Activated T-cell treated with anti-CD3 and anti-CD28 coated beads, Interleukin-2, amount 50 U/mL, for 72 hours (primary cell): ENCODE data around the gene TSPEAR. TPM values are rescaled to one million over a fixed set of nuclear protein-coding genes. Genes with fewer than 3 reads are reported as not detected.
A peak's percentile ranks its signal among the peaks of the same experiment; 100 is the strongest.
"Not testable (repeated sequence)": the region's sequence is repeated elsewhere in the genome, so short reads cannot be mapped to it uniquely, and the experiment has no call there.

Experiments
- ATAC-seq, 2 donors: fragments of 150-1000 bp; cut with Tn5 transposase; replicated peaks in 1 of 2; 2 replicates each; pipeline ENCODE4 v1.10.0; 2021; ENCODE audit warnings: moderate library complexity in 2 of 2, mild to moderate bottlenecking in 1 of 2
- DNase-seq, 2 donors: peaks; one replicate each; pipeline ENCODE4 v3.0.0; 2021 to 2022; ENCODE audit warnings: mixed read lengths in 1 of 2
- H3K27ac Mint-ChIP-seq: one replicate; pipeline ENCODE4 v1.8.0; 2022; ENCODE audit warnings: mild to moderate bottlenecking, moderate library complexity, mixed read lengths
- H3K27me3 Mint-ChIP-seq: one replicate; pipeline ENCODE4 v1.8.0; 2022; ENCODE audit warnings: low read depth, mixed read lengths
- H3K36me3 Mint-ChIP-seq, 2 donors: one replicate each; pipeline ENCODE4 v1.8.0; 2022; ENCODE audit warnings: mixed read lengths in 2 of 2, mild to moderate bottlenecking in 1 of 2; ENCODE audit not compliant: insufficient read depth in 2 of 2
- H3K4me1 Mint-ChIP-seq: one replicate; pipeline ENCODE4 v1.8.0; 2022; ENCODE audit warnings: low read depth, mixed read lengths
- H3K4me3 Mint-ChIP-seq, 2 donors: one replicate each; pipeline ENCODE4 v1.8.0; 2022; ENCODE audit warnings: mild to moderate bottlenecking in 2 of 2, mixed read lengths in 2 of 2, moderate library complexity in 2 of 2
- H3K9me3 Mint-ChIP-seq, 2 donors: one replicate each; pipeline ENCODE4 v1.8.0; 2022; ENCODE audit warnings: mixed read lengths in 2 of 2
- total RNA-seq, 2 donors: library from RNA; stranded (reverse); gene quantifications; one replicate each; pipeline ENCODE4 v1.2.3, GENCODE V29; 2022

The TSPEAR gene
- total RNA-seq, 2 donors from 2014 or later, result not detected

DNA sequence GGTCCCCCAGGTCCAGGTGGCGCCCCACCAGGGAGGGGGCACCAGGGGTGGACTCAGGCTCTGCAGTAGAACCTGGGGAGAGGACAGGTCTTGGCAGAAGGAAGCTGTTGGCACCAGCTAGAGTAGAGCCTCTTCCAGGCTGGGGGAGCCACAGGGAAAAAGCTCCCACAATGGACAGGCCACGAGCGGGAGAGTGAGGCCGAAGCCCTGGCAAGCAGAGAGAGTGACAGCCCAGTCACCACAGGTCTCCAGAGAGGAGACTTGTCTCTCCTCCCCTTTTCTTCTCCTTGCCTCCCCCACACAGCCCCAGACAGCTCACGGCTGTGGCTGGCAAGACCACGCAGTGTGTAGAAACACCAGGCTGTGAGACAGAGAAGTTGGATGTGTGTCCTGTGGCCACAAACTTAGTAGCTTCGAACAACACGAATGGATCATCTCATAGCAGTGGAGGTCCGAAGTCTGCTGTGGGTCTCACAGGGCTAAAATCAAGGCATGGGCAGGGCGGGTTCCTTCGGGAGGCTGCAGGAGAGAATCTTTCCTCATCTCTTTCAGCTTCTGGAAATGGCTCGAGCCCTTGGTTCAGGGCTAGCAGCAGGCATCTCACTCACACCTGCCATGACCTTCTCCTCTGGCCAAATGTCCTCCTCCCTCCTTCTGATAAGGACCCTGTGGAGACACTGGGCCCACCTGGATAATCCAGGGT lies 60.2 kb downstream of the TSPEAR start:
- H3K27ac Mint-ChIP-seq, result peak overlapping the region; percentile 19
- no peaks in the 10 kb centered on the region for H3K27me3 Mint-ChIP-seq
- H3K36me3 Mint-ChIP-seq, result peaks cover 8 to 13% of the 10 kb centered on the region in 2 donors
- peaks cover 0 to 4% of the 10 kb centered on the region in 2 donors for H3K9me3 Mint-ChIP-seq
- ATAC-seq (no peak), DNase-seq (no peak)
- H3K4me1 Mint-ChIP-seq, result peaks cover 16% of the 10 kb centered on the region
- H3K4me3 Mint-ChIP-seq, result no peak overlapping the region

DNA sequence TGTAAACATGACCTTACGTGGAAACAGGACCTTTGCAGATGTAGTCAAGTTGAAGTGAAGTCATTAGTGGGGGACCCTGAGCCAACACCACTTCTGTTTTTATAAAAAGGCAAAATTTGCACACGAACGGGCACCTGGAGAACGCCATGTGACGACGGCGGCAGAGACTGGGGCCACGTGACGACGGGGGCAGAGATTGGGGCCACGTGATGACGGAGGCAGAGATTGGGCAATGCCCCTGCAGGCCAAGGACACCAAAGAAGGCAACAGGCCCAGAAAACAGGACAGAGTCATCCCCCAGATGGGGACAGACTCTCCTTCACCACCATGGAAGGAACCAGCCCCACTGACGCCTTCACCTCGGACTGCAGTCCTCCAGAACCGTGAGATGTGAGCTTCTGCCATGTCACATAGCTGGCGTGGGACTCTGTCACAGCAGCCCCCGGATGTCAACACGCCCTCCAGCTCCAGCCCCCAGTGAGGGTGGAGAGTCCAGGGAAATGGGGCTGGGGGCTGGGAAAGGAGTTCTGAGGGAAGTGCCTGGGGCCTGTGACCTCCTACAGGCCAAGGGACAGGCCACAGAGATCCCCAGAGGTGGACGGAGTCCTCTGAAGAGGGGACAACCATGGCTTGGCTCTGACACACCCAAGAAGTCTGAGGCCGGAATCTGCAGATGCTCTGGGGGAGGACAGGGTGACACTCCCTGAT lies 61.0 kb downstream of the TSPEAR start:
- Mint-ChIP-seq H3K27me3 (no peaks in the 10 kb centered on the region), H3K4me3 (no peak overlapping the region), H3K36me3 (peaks cover 7 to 11% of the 10 kb centered on the region in 2 donors), H3K4me1 (peaks cover 16% of the 10 kb centered on the region), H3K27ac (no peak overlapping the region), H3K9me3 (peaks cover 0 to 2% of the 10 kb centered on the region in 2 donors)
- no peak for ATAC-seq
- DNase-seq, result no peak

DNA sequence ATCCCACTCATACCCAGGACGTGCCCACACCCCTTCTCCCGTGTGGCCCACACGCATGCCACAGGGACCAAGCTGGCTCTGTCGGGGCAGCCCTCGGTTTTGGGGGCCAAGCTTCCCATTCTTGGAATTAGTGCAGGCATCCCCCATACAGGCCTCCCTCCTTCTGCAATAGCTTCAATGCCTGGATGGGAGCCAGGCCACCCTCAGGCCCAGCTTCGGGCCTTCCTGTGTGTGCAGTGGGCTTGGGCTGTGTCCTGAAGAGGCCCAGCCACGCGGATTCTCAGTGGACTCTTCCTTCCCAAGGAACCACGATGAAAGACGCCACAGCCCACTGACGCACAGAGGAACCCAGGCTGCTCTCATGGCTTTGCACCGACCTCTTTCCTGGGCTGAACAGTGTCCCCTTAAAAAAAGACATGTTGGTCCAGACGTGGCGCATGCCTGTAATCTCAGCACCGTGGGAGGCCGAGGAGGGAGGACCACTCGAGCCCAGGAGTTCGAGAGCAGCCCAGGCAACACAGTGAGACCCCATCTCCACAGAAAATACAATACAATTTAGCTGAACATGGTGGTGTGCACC lies 61.8 kb downstream of the TSPEAR start:
- peaks cover 2% of the 10 kb centered on the region in 2 donors for H3K9me3 Mint-ChIP-seq
- peaks cover 9 to 14% of the 10 kb centered on the region in 2 donors for H3K36me3 Mint-ChIP-seq
- H3K4me1 Mint-ChIP-seq, result peaks cover 10% of the 10 kb centered on the region
- no peak for ATAC-seq
- H3K4me3 Mint-ChIP-seq, result no peak overlapping the region
- DNase-seq, result no peak
- no peak overlapping the region for H3K27ac Mint-ChIP-seq
- H3K27me3 Mint-ChIP-seq, result no peaks in the 10 kb centered on the region

DNA sequence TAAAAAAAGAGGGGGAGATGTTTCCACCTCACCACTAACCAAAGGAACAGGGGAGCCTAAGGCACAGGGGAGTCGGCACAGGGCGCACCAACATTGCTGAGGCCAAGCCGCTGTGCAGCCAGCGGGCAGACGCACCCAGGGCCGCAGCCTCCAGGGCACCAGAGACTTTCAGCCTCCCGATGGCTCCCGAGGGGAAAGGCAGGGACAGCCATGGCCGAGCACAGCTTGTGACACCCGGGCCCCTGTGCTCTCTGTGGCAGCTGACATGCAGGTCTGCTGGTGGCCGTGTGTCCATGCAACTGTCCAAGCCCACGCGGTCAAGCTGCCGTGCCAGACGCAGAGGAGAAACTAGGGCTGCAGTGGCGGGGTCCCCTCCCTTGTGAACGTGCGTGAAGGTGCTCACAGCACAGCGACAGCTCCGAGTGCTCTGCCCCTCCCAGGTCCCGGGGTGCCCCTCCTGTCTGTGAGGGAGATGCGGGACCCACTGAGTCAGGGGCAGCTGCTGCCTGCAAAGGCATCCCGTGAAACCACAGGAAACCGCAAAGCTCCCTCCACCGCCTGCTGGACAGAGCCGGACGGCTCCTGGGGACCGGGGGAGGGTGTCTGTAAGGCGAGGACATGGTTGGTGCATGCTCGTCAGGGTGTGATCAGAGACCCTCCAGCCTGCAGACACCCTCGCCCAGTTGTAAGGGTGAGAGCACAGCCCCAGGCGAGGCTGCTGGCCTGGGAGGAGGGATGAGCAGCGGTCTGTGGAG lies 62.6 kb downstream of the TSPEAR start:
- peaks cover 13 to 17% of the 10 kb centered on the region in 2 donors for H3K36me3 Mint-ChIP-seq
- peaks cover 3% of the 10 kb centered on the region for H3K4me1 Mint-ChIP-seq
- no peak overlapping the region for H3K27ac Mint-ChIP-seq
- DNase-seq (no peak), ATAC-seq (no peak)
- no peak overlapping the region for H3K4me3 Mint-ChIP-seq
- H3K27me3 Mint-ChIP-seq, result no peaks in the 10 kb centered on the region
- H3K9me3 Mint-ChIP-seq, result peaks cover 6% of the 10 kb centered on the region in 2 donors

DNA sequence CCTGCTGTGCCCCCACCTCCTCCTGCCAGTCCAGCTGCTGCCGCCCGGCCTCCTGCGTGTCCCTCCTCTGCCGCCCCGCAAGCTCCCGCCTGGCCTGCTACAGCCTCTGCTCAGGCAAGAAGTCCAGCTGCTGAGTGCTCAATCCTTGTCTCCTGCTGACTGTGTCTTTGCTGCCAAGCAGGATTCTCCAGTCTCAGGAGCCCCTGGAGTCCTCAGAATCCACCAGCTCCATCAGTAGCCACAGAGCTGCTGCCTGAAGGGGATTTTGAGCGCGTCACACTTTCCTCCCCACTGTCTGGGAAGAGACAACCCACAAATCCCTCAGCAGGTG lies 64.2 kb downstream of the TSPEAR start:
- ATAC-seq (no peak), DNase-seq (no peak)
- Mint-ChIP-seq H3K9me3 (peaks cover 13 to 15% of the 10 kb centered on the region in 2 donors), H3K27ac (no peak overlapping the region), H3K4me1 (no peaks in the 10 kb centered on the region), H3K4me3 (no peak overlapping the region), H3K36me3 (peaks cover 13% of the 10 kb centered on the region in 2 donors), H3K27me3 (no peaks in the 10 kb centered on the region)

DNA sequence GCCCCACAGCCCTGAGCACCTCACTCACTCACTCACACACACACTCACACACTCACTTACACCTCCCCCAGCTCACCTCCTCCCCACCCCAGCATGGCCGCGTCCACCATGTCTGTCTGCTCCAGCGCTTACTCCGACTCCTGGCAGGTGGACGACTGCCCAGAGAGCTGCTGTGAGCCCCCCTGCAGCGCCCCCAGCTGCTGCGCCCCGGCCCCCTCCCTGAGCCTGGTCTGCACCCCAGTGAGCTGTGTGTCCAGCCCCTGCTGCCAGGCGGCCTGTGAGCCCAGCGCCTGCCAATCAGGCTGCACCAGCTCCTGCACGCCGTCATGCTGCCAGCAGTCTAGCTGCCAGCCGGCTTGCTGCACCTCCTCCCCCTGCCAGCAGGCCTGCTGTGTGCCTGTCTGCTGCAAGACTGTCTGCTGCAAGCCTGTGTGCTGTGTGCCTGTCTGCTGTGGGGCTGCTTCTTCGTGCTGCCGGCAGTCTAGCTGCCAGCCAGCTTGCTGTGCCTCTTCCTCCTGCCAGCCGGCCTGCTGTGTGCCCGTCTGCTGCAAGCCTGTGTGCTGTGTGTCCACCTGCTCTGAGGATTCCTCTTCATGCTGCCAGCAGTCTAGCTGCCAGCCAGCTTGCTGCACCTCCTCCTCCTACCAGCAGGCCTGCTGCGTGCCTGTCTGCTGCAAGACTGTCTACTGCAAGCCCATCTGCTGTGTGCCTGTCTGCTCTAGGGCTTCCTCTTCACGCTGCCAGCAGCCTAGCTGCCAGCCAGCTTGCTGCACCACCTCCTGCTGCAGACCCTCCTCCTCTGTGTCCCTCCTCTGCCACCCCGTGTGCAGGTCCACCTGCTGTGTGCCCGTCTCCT lies 64.8 kb downstream of the TSPEAR start, which contains the start of gene KRTAP10-11:
Gene KRTAP10-11 (plus strand): TSS at position 49 of the 856 bp plus-strand sequence. CDS start 45 bp downstream, at position 94.
- not testable (repeated sequence) for H3K4me3 Mint-ChIP-seq, DNase-seq, H3K4me1 Mint-ChIP-seq, H3K27ac Mint-ChIP-seq, ATAC-seq, H3K27me3 Mint-ChIP-seq
- Mint-ChIP-seq H3K9me3 (peaks cover 13 to 15% of the 10 kb centered on the region in 2 donors), H3K36me3 (peaks cover 13% of the 10 kb centered on the region in 2 donors)

DNA sequence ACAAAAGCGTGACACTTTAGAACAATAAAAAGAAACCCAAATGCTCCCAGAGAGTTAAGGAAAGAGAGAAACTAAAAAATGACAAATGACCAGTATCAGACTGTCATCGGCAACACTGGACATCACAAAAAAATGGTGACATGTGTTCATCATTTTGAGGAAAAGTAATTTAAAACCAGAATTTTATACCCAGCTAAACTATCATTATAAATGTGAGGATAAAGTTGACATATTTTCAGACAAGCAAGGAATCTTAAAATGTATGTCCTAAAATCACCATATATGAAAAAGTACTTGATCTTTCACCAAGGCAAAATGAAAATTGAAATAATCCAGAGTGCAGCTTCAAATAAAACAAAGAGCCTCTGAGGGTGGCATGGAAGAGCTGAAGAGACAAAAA lies 66.5 kb downstream of the TSPEAR start:
- no peak overlapping the region for H3K4me3 Mint-ChIP-seq
- peak overlapping the region; percentile 87 for H3K27ac Mint-ChIP-seq
- ATAC-seq (no peak), DNase-seq (no peak)
- H3K4me1 Mint-ChIP-seq, result no peaks in the 10 kb centered on the region
- H3K27me3 Mint-ChIP-seq, result no peaks in the 10 kb centered on the region
- H3K36me3 Mint-ChIP-seq, result peaks cover 16 to 19% of the 10 kb centered on the region in 2 donors
- H3K9me3 Mint-ChIP-seq, result peaks cover 19 to 21% of the 10 kb centered on the region in 2 donors

DNA sequence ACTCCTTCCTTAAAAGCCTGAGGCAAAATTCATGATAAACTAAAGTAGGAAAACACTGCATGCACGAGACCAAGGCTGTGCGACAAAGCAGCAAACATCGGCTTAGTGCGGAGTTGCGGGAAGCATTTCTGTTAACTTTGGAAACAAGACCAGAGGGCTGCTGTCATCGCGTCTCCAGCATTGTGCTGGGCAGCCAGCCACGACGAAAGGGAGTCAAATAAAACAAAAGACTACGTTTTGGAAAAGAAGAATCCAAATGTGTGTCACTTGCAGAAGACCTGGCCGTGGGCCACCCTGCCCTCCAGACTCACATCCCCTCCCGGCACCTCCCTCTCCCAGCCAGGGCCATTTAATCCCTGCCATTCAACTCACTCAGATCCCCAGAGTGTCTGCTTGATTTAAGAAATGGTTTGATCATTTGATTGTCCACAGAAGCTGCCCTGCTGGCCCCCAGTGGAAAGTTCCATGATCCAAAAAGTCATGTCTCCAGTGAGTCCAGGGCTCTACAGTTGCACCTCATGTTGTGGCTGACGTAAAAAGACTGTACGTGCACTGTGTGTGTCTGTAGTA lies 67.5 kb downstream of the TSPEAR start:
- no peaks in the 10 kb centered on the region for H3K4me1 Mint-ChIP-seq
- H3K4me3 Mint-ChIP-seq, result no peak overlapping the region
- ATAC-seq (no peak), DNase-seq (no peak)
- no peaks in the 10 kb centered on the region for H3K27me3 Mint-ChIP-seq
- H3K9me3 Mint-ChIP-seq, result peaks cover 19 to 21% of the 10 kb centered on the region in 2 donors
- H3K36me3 Mint-ChIP-seq, result peaks cover 16 to 19% of the 10 kb centered on the region in 2 donors
- H3K27ac Mint-ChIP-seq, result peak overlapping the region; percentile 87

DNA sequence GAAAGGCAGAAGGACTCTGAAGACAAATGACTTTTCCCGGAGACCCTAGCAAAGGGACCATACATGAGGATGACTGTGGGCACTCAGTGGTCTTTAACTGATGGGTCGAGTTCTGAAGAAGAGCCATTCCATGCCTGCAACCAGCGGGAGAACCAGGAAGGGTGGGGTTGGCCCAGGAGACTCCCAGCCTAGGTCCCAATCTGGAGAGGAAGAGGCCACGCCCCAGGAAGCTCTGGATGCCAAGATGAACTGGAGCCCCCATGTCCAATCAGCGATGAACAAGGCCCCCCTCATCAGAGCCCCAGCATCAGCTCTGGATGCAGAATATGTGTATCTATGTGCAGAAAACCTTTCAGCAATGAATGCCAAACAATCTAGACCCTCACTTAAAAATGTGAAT lies 70.6 kb downstream of the TSPEAR start:
- Mint-ChIP-seq H3K9me3 (peaks cover 17 to 21% of the 10 kb centered on the region in 2 donors), H3K4me1 (no peaks in the 10 kb centered on the region), H3K27me3 (no peaks in the 10 kb centered on the region), H3K27ac (no peak overlapping the region), H3K4me3 (no peak overlapping the region), H3K36me3 (peaks cover 13 to 16% of the 10 kb centered on the region in 2 donors)
- no peak for ATAC-seq
- no peak for DNase-seq

DNA sequence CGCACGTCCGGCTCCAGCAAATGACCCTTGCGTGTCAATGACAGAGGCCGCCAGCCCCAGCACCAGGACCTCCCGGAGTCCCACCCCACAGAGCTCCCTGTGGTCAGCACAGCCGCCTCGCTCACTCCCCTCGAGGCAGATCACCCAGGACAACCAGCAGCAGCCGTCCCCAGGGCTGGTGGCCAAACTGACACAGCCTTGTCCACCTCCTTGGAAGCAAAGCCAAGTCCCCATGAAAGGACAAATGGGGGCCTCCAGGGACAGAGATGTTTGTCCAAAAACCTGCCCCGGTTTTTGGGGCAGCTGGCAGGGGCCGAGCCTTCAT lies 72.1 kb downstream of the TSPEAR start:
- Mint-ChIP-seq H3K4me1 (no peaks in the 10 kb centered on the region), H3K27ac (no peak overlapping the region), H3K36me3 (peaks cover 8 to 10% of the 10 kb centered on the region in 2 donors), H3K27me3 (no peaks in the 10 kb centered on the region), H3K9me3 (peaks cover 16 to 20% of the 10 kb centered on the region in 2 donors), H3K4me3 (no peak overlapping the region)
- no peak for ATAC-seq
- DNase-seq, result no peak

DNA sequence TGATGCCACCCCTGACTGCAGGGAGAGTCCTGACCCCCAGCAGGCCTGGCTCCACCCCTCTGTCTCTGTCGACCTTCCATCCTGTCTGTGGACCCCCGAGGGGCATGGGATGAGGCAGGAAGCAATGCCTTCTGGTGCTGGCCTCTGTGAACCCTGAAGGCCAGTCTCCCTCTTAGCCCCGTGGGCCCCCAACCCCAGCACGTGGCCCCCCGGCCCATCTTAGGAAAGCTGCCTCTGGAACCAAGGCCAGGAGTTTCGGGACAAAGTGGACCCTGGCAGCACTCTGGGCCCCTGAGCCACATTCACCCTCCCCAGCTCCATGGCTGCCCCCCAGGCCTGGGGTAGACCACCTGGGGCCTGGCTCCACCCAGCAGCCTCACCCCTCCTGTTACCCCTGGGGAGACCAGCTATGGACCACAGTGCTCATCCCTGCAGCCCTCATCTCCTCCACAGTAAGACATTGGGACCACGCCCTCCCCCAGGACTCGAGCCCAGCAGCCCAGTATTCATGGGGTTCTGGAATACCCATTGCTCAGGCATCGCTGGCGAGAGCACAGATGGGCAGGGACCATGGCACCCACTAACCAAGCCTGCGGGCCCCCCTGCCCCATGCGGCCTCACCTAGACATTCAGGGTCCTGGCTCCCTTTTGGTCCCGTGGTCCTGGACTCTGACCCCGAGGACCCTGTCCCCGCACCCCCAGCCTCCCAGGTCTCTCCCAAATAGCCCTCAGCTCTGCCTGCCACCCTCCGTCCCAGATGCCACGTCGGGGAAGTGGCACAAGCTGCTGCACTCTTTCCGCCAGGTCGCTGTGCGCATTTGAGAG lies 72.7 kb downstream of the TSPEAR start:
- peaks cover 14 to 20% of the 10 kb centered on the region in 2 donors for H3K9me3 Mint-ChIP-seq
- not testable (repeated sequence) for H3K4me1 Mint-ChIP-seq

More for the DNA sequence above, 72.7 kb downstream of the TSPEAR start:
- H3K36me3 Mint-ChIP-seq, H3K27ac Mint-ChIP-seq, H3K27me3 Mint-ChIP-seq, H3K4me3 Mint-ChIP-seq, DNase-seq, ATAC-seq: not testable (repeated sequence)
